H1 (cell line): ENCODE measurements around the gene FREM1. TPM values are rescaled to one million over a fixed set of nuclear protein-coding genes. Genes with fewer than 3 reads are reported as not detected.

Source experiments
- CTCF ChIA-PET: fragments of 300-600 bp; sonication (Branson Sonifier 250); formaldehyde crosslinking; loops from one replicate; lab custom pipeline; 2021; ENCODE audit not compliant: partially characterized antibody; lab: Charles Lee
- POLR2A ChIA-PET: fragments of 300-600 bp; sonication (Branson Sonifier 250); formaldehyde crosslinking; loops from one replicate; lab custom pipeline; 2021; ENCODE audit warnings: inconsistent platforms; ENCODE audit not compliant: partially characterized antibody; lab: Charles Lee
- DNase-seq, 2 experiments: peaks; one replicate each; pipeline versions ENCODE4 v3.0.0 to v3.0.0-alpha.2; 2010 to 2022; ENCODE audit warnings: low spot score in 2 of 2, low read depth in 1 of 2, mixed read lengths in 1 of 2
- FAIRE-seq: peaks from 2 replicates; lab custom pipeline; 2011; peaks lifted over from hg19 to GRCh38; lab: Jason Lieb, UNC
- H2AFZ ChIP-seq: 2 replicates; pipeline ENCODE4 v1.8.1; 2012; ENCODE audit warnings: low read length, inconsistent platforms
- H2AK5ac ChIP-seq: 2 replicates; pipeline ENCODE4 v1.6.1; 2013; ENCODE audit warnings: low read depth, low read length
- H2BK120ac ChIP-seq: replicated peaks from 2 replicates; pipeline ENCODE3; 2013; ENCODE audit warnings: low read depth, low read length, inconsistent platforms
- H2BK12ac ChIP-seq: 2 replicates; pipeline ENCODE4 v1.6.1; 2013; ENCODE audit warnings: low read depth, low read length
- H2BK15ac ChIP-seq: 2 replicates; pipeline ENCODE4 v1.6.1; 2013; ENCODE audit warnings: low read length
- H2BK20ac ChIP-seq: 2 replicates; pipeline ENCODE4 v1.6.1; 2013; ENCODE audit warnings: low read length
- H2BK5ac ChIP-seq: 2 replicates; pipeline ENCODE4 v1.6.1; 2013; ENCODE audit warnings: low read depth, low read length
- H3K14ac ChIP-seq: 2 replicates; pipeline ENCODE4 v1.6.1; 2013; ENCODE audit warnings: inconsistent platforms; ENCODE audit not compliant: insufficient read length
- H3K18ac ChIP-seq: 2 replicates; pipeline ENCODE4 v1.6.1; 2013; ENCODE audit warnings: low read length; ENCODE audit errors: extremely low read depth
- H3K23ac ChIP-seq: 2 replicates; pipeline ENCODE4 v1.6.1; 2013; ENCODE audit warnings: inconsistent platforms; ENCODE audit not compliant: insufficient read length
- H3K23me2 ChIP-seq: 2 replicates; pipeline ENCODE4 v1.6.1; 2013; ENCODE audit warnings: low read depth, low read length
- H3K27ac ChIP-seq: 2 replicates; pipeline ENCODE4 v1.6.1; 2011; ENCODE audit warnings: low read depth, low read length, inconsistent platforms
- H3K27me3 ChIP-seq, 4 experiments: replicated peaks in 1 of 4; 1 replicate in 1 of 4; 2 replicates in 3 of 4; pipeline versions ENCODE4 v1.6.1 to v1.8.1; 2011 to 2013; ENCODE audit warnings: low read length in 3 of 4, mild to moderate bottlenecking in 3 of 4, inconsistent platforms in 2 of 4, mixed read lengths in 2 of 4, moderate library complexity in 1 of 4; ENCODE audit not compliant: control insufficient read depth in 3 of 4, insufficient read depth in 3 of 4; ENCODE audit errors: extremely low read depth in 1 of 4
- H3K36me3 ChIP-seq, 4 experiments: 2 replicates each; pipeline versions ENCODE4 v1.6.1 to v1.8.1; 2011 to 2013; ENCODE audit warnings: mild to moderate bottlenecking in 4 of 4, low read length in 3 of 4, moderate library complexity in 2 of 4, control low read depth in 1 of 4, inconsistent platforms in 1 of 4; ENCODE audit not compliant: insufficient read depth in 4 of 4, control insufficient read depth in 2 of 4
- H3K4ac ChIP-seq: replicated peaks from 2 replicates; pipeline ENCODE3; 2013; ENCODE audit warnings: low read length, low read depth, mixed read lengths, inconsistent platforms; ENCODE audit not compliant: insufficient read length
- H3K4me1 ChIP-seq, 4 experiments: replicated peaks in 1 of 4; 1 replicate in 1 of 4; 2 replicates in 3 of 4; pipeline versions ENCODE4 v1.6.1 to v1.8.1; 2011 to 2013; ENCODE audit warnings: low read length in 3 of 4, inconsistent platforms in 2 of 4, mixed read lengths in 1 of 4; ENCODE audit not compliant: insufficient read depth in 4 of 4, control insufficient read depth in 3 of 4
- H3K4me2 ChIP-seq, 2 experiments: 2 replicates each; pipeline versions ENCODE4 v1.6.1 to v1.8.1; 2011 to 2013; ENCODE audit warnings: low read depth in 2 of 2, low read length in 2 of 2, control low read depth in 1 of 2, inconsistent platforms in 1 of 2, mild to moderate bottlenecking in 1 of 2; ENCODE audit not compliant: insufficient read depth in 1 of 2
- H3K4me3 ChIP-seq, 4 experiments: fragments of 200-600, 300-600 bp in 1 of 4; sonication (generic), shearing (Covaris generic), sonication (Bioruptor Twin) in 1 of 4; 2 replicates each; pipeline versions ENCODE4 v1.5.1 to v1.8.1; 2011 to 2016; ENCODE audit warnings: low read length in 4 of 4, low read depth in 3 of 4, control low read depth in 2 of 4, inconsistent platforms in 2 of 4, mild to moderate bottlenecking in 2 of 4, mixed read lengths in 1 of 4, moderate library complexity in 1 of 4; ENCODE audit not compliant: insufficient read depth in 2 of 4; ENCODE audit errors: extremely low read depth in 1 of 4
- H3K56ac ChIP-seq: replicated peaks from 2 replicates; pipeline ENCODE3; 2013; ENCODE audit warnings: low read depth, mild to moderate bottlenecking, mixed read lengths, low read length, inconsistent platforms; ENCODE audit not compliant: insufficient read length
- H3K79me1 ChIP-seq: 2 replicates; pipeline ENCODE4 v1.6.1; 2013; ENCODE audit warnings: low read depth, low read length, control low read depth
- H3K79me2 ChIP-seq, 2 experiments: 2 replicates each; pipeline versions ENCODE4 v1.6.1 to v1.8.1; 2012 to 2013; ENCODE audit warnings: low read length in 2 of 2, mild to moderate bottlenecking in 2 of 2, inconsistent platforms in 1 of 2; ENCODE audit not compliant: insufficient read depth in 2 of 2, control insufficient read depth in 1 of 2
- H3K9ac ChIP-seq, 4 experiments: replicated peaks in 1 of 4; 1 replicate in 1 of 4; 2 replicates in 3 of 4; pipeline versions ENCODE4 v1.6.1 to v1.8.1; 2011 to 2013; ENCODE audit warnings: low read depth in 3 of 4, low read length in 3 of 4, control low read depth in 2 of 4, mild to moderate bottlenecking in 2 of 4, moderate library complexity in 2 of 4, inconsistent platforms in 1 of 4; ENCODE audit errors: extremely low read depth in 1 of 4
- H3K9me3 ChIP-seq, 2 experiments: 2 replicates each; pipeline versions ENCODE4 v1.6.1 to v1.8.1; 2012 to 2013; ENCODE audit warnings: mild to moderate bottlenecking in 2 of 2, moderate library complexity in 2 of 2, control low read depth in 1 of 2, inconsistent platforms in 1 of 2, low read depth in 1 of 2, low read length in 1 of 2, mixed read lengths in 1 of 2; ENCODE audit not compliant: insufficient read depth in 2 of 2
- H4K20me1 ChIP-seq, 2 experiments: replicated peaks in 1 of 2; 2 replicates each; pipeline versions ENCODE3 to v1.8.1; 2011 to 2013; ENCODE audit warnings: inconsistent platforms in 2 of 2, low read length in 2 of 2, mild to moderate bottlenecking in 1 of 2; ENCODE audit not compliant: insufficient read depth in 2 of 2, control insufficient read depth in 1 of 2
- H4K5ac ChIP-seq: 2 replicates; pipeline ENCODE4 v1.6.1; 2013; ENCODE audit warnings: low read length, low read depth, mixed read lengths, inconsistent platforms; ENCODE audit not compliant: insufficient read length
- H4K8ac ChIP-seq: 2 replicates; pipeline ENCODE4 v1.8.0; 2013; ENCODE audit warnings: mild to moderate bottlenecking, moderate library complexity, low read length, inconsistent platforms; ENCODE audit not compliant: insufficient read depth; ENCODE audit errors: extremely low read depth
- H4K91ac ChIP-seq: replicated peaks from 2 replicates; pipeline ENCODE3; 2013; ENCODE audit warnings: low read length, mixed read lengths, inconsistent platforms; ENCODE audit not compliant: insufficient read length
- RNF2 ChIP-seq: fragments of 200-900, 300-1000 bp; sonication (generic); IDR thresholded peaks from 2 replicates; pipeline ENCODE4 v1.7.1; 2016; ENCODE audit warnings: borderline replicate concordance, low read depth, mild to moderate bottlenecking, antibody characterized with exemption, low read length; ENCODE audit not compliant: poor library complexity, severe bottlenecking; ENCODE audit errors: missing control alignments
- RXRA ChIP-seq: IDR thresholded peaks from 2 replicates; pipeline ENCODE4 v1.6.1; 2011; ENCODE audit warnings: low read depth, mild to moderate bottlenecking, low read length, moderate library complexity; ENCODE audit not compliant: insufficient read depth
- SUZ12 ChIP-seq: fragments of 200-600 bp; sonication (generic); IDR thresholded peaks from 2 replicates; pipeline ENCODE4 v1.6.1; 2012; ENCODE audit warnings: mild to moderate bottlenecking, inconsistent platforms, low read length, moderate library complexity, mixed read lengths
- TBP ChIP-seq: IDR thresholded peaks from 2 replicates; pipeline ENCODE4 v1.6.1; 2011; ENCODE audit warnings: low read depth, low read length, improper control_type of control experiment
- WGBS, 2 experiments: shearing (Covaris generic) in 1 of 2; methylation state at CpG; one replicate each; pipeline versions ENCODE4 v1.1.6 to v1.1.7; 2013 to 2015; ENCODE audit warnings: low lambda C conversion rate in 2 of 2, mixed read lengths in 2 of 2, inconsistent platforms in 1 of 2, low coverage in 1 of 2, missing lambda C conversion rate in 1 of 2; ENCODE audit not compliant: insufficient replicate concordance in 2 of 2, insufficient coverage in 1 of 2, insufficient read length in 1 of 2; ENCODE audit errors: extremely low coverage in 1 of 2, missing lambda C conversion rate in 1 of 2; 5-methylcytosine and 5-hydroxymethylcytosine counted together
- polyA plus RNA-seq, 7 experiments: library from polyadenylated mRNA; depleted of rRNA in 3 of 7; stranded (reverse) in 5 of 7; unstranded in 2 of 7; fragments of >200 nt in 5 of 7; fragments of 200-250 nt in 2 of 7; gene quantifications; 1 replicate in 5 of 7; 2 replicates in 1 of 7; 4 replicates in 1 of 7; pipeline versions ENCODE4 v1.2.1 to v1.2.3, GENCODE V29; 2011 to 2013; ENCODE audit warnings: missing spikeins in 2 of 7, mixed read lengths in 2 of 7
- total RNA-seq: library from RNA; stranded (reverse); fragmentation: NEBNext Ultra II Directional; extraction: Animal tissue kit (Norgen Biotek cat#: 25700); gene quantifications from 2 replicates; pipeline ENCODE4 v1.2.1, GENCODE V29; 2021

The FREM1 gene
- total and polyA plus RNA-seq, 2 of the 8 experiments (the other 6 are each of a cell fraction or from before 2014, with no cell fraction given), result 2.6 to 3.1 TPM

DNA sequence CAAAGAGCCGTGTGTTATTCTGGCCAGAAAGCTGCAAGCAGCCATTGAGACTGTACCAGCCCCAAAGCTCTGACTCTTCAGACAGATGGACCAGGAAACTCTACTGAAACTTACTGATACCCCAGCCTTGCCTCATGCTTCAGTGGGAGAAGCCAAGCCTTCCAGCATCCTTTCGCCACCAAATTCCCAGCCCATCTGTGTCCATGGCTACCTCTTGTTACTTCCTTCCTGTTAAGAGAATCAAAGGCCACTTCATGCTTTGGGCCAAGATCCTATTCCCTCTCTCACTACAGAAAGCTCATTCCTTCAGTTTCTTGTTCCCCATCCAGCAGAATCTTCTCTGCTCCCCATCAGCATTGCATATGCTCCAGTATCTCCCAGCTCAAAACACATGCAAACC lies 46.9 kb upstream of the FREM1 start:
- WGBS, 2 experiments, result 49% methylated on average over 2 of the region's 2 CpGs; no CpG with 5 or more reads in 1 of the 2 experiments
- H2BK120ac ChIP-seq, result no peak overlapping the region
- no peak overlapping the region for H2AK5ac ChIP-seq
- H3K23me2 ChIP-seq, result peaks cover 2% of the 10 kb centered on the region; the same call in 1 of the 2 replicates
- no peak overlapping the region for H2BK12ac ChIP-seq
- no peaks in the 10 kb centered on the region; a peak in 1 of 7 replicates for H3K4me1 ChIP-seq
- TF ChIP-seq SUZ12 (no peak), RNF2 (no peak), TBP (no peak), RXRA (no peak)
- H2BK15ac ChIP-seq, result no peak overlapping the region
- H2BK20ac ChIP-seq, result no peak overlapping the region
- no peaks in the 10 kb centered on the region for H3K36me3 ChIP-seq
- no peak overlapping the region for H3K4me3 ChIP-seq
- H3K23ac ChIP-seq, result no peak overlapping the region
- ChIA-PET POLR2A (no interaction called here), CTCF (no interaction called here)
- no peak overlapping the region for H3K14ac ChIP-seq
- no peaks in the 10 kb centered on the region for H3K9me3 ChIP-seq
- no peak overlapping the region for H4K5ac ChIP-seq
- H4K91ac ChIP-seq, result no peak overlapping the region
- no peak overlapping the region for H3K56ac ChIP-seq
- H3K27me3 ChIP-seq, result no peaks in the 10 kb centered on the region
- H3K27ac ChIP-seq, result no peak overlapping the region
- no peaks in the 10 kb centered on the region for H3K79me2 ChIP-seq
- no peak overlapping the region for H4K8ac ChIP-seq
- no peak overlapping the region for H3K9ac ChIP-seq
- FAIRE-seq (no peak), DNase-seq (no peak)
- H3K4me2 ChIP-seq, result no peak overlapping the region
- H3K4ac ChIP-seq, result no peak overlapping the region
- no peaks in the 10 kb centered on the region for H3K79me1 ChIP-seq
- no peak overlapping the region for H2BK5ac ChIP-seq
- no peak overlapping the region for H2AFZ ChIP-seq
- no peaks in the 10 kb centered on the region for H4K20me1 ChIP-seq
- no peak overlapping the region for H3K18ac ChIP-seq
